ENCODE data around the gene NT5DC4.

NT5DC4 gene

GRCh38 chr2:112684415-112684775, 36.4 kb upstream of the NT5DC4 start:
- TF ChIP-seq BACH2 (CRISPR knock-in tag; IDR thresholded peaks at IDR 0.05; ENCODE audit: borderline replicate concordance) (no peak), RARB (CRISPR knock-in tag; IDR thresholded peaks at IDR 0.05) (no peak), ZNF565 (CRISPR knock-in tag; conservative IDR thresholded peaks at IDR 0.05; ENCODE audit: low read depth) (no peak), TSHZ2 (CRISPR knock-in tag; IDR thresholded peaks at IDR 0.05) (no peak), ESRRG (CRISPR knock-in tag; IDR thresholded peaks at IDR 0.05) (no peak), TCF4 (CRISPR knock-in tag; IDR thresholded peaks at IDR 0.05; ENCODE audit: borderline replicate concordance) (no peak), GLIS3 (CRISPR knock-in tag; IDR thresholded peaks at IDR 0.05) (no peak), SNAI2 (CRISPR knock-in tag; IDR thresholded peaks at IDR 0.05) (no peak), ZNF70 (CRISPR knock-in tag; IDR thresholded peaks at IDR 0.05) (no peak), ISL1 (CRISPR knock-in tag; IDR thresholded peaks at IDR 0.05) (no peak), TOX (CRISPR knock-in tag; IDR thresholded peaks at IDR 0.05; ENCODE audit: borderline replicate concordance) (no peak), ZFP3 (CRISPR knock-in tag; IDR thresholded peaks at IDR 0.05) (no peak), POU6F1 (CRISPR knock-in tag; IDR thresholded peaks at IDR 0.05; ENCODE audit: borderline replicate concordance, low read depth) (no peak), ZNF8 (CRISPR knock-in tag; IDR thresholded peaks at IDR 0.05) (no peak), ARNTL (CRISPR knock-in tag; IDR thresholded peaks at IDR 0.05; ENCODE audit: borderline replicate concordance, low read depth) (no peak), PPARA (CRISPR knock-in tag; IDR thresholded peaks at IDR 0.05; ENCODE audit: borderline replicate concordance) (no peak), OSR1 (CRISPR knock-in tag; IDR thresholded peaks at IDR 0.05) (no peak)
- TF ChIP-seq, protein P1, sequence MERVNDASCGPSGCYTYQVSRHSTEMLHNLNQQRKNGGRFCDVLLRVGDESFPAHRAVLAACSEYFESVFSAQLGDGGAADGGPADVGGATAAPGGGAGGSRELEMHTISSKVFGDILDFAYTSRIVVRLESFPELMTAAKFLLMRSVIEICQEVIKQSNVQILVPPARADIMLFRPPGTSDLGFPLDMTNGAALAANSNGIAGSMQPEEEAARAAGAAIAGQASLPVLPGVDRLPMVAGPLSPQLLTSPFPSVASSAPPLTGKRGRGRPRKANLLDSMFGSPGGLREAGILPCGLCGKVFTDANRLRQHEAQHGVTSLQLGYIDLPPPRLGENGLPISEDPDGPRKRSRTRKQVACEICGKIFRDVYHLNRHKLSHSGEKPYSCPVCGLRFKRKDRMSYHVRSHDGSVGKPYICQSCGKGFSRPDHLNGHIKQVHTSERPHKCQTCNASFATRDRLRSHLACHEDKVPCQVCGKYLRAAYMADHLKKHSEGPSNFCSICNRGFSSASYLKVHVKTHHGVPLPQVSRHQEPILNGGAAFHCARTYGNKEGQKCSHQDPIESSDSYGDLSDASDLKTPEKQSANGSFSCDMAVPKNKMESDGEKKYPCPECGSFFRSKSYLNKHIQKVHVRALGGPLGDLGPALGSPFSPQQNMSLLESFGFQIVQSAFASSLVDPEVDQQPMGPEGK (CRISPR knock-in tag; IDR thresholded peaks at IDR 0.05; ENCODE audit: borderline replicate concordance): no peak
- TF ChIP-seq, protein P2, sequence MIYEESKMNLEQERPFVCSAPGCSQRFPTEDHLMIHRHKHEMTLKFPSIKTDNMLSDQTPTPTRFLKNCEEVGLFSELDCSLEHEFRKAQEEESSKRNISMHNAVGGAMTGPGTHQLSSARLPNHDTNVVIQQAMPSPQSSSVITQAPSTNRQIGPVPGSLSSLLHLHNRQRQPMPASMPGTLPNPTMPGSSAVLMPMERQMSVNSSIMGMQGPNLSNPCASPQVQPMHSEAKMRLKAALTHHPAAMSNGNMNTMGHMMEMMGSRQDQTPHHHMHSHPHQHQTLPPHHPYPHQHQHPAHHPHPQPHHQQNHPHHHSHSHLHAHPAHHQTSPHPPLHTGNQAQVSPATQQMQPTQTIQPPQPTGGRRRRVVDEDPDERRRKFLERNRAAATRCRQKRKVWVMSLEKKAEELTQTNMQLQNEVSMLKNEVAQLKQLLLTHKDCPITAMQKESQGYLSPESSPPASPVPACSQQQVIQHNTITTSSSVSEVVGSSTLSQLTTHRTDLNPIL (CRISPR knock-in tag; IDR thresholded peaks at IDR 0.05; ENCODE audit: low read depth): no peak
- TF ChIP-seq, protein P3, sequence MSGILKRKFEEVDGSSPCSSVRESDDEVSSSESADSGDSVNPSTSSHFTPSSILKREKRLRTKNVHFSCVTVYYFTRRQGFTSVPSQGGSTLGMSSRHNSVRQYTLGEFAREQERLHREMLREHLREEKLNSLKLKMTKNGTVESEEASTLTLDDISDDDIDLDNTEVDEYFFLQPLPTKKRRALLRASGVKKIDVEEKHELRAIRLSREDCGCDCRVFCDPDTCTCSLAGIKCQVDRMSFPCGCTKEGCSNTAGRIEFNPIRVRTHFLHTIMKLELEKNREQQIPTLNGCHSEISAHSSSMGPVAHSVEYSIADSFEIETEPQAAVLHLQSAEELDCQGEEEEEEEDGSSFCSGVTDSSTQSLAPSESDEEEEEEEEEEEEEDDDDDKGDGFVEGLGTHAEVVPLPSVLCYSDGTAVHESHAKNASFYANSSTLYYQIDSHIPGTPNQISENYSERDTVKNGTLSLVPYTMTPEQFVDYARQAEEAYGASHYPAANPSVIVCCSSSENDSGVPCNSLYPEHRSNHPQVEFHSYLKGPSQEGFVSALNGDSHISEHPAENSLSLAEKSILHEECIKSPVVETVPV (CRISPR knock-in tag; IDR thresholded peaks at IDR 0.05): no peak
- ATAC-seq: no peak

GRCh38 chr2:112685271-112685884, 35.4 kb upstream of the NT5DC4 start:
- ATAC-seq: peak; percentile 78
- TF ChIP-seq ZNF8 (CRISPR knock-in tag; IDR thresholded peaks at IDR 0.05) (no peak), ZNF70 (CRISPR knock-in tag; IDR thresholded peaks at IDR 0.05) (no peak), CSDC2 (CRISPR knock-in tag; IDR thresholded peaks at IDR 0.05) (no peak), ARNTL (CRISPR knock-in tag; IDR thresholded peaks at IDR 0.05; ENCODE audit: borderline replicate concordance, low read depth) (no peak), TCF4 (CRISPR knock-in tag; IDR thresholded peaks at IDR 0.05; ENCODE audit: borderline replicate concordance) (no peak), GLIS3 (CRISPR knock-in tag; IDR thresholded peaks at IDR 0.05) (no peak), PPARA (CRISPR knock-in tag; IDR thresholded peaks at IDR 0.05; ENCODE audit: borderline replicate concordance) (no peak)
- TF ChIP-seq, protein P1 (CRISPR knock-in tag; IDR thresholded peaks at IDR 0.05; ENCODE audit: borderline replicate concordance): no peak

All from SK-N-SH treated with all-trans-retinoic acid at 6 μM for 48 hours (cell line).